ENCODE data around the gene FGD5.

The FGD5 gene

GRCh38 chr3:14849638-14850230 is 31.0 kb downstream of the FGD5 start:
- Histone ChIP-seq H3K9ac (ENCODE audit: low read length) (no peak overlapping the region), H3K79me2 (ENCODE audit: insufficient read depth, low read length) (no peaks in the 10 kb centered on the region), H3K4me2 (ENCODE audit: low read length) (no peak overlapping the region), H3K27me3 (ENCODE audit: insufficient read depth, low read length) (peaks cover 13% of the 10 kb centered on the region; the same call in 1 of the 2 replicates), H2AFZ (ENCODE audit: low read length) (no peak overlapping the region), H3K4me3 (ENCODE audit: low read depth, low read length, poor library complexity, severe bottlenecking) (no peak overlapping the region), H3K4me1 (ENCODE audit: insufficient read depth, low read length, severe bottlenecking) (no peaks in the 10 kb centered on the region), H4K20me1 (ENCODE audit: insufficient read depth, low read length) (no peaks in the 10 kb centered on the region), H3K9me2 (ENCODE audit: low read depth, low read length) (no peaks in the 10 kb centered on the region), H3K9me3 (ENCODE audit: low read length) (no peaks in the 10 kb centered on the region), H3F3A (ENCODE audit: insufficient read depth, low read length) (no peaks in the 10 kb centered on the region), H3K27ac (ENCODE audit: low read depth, low read length, poor library complexity, severe bottlenecking) (no peak overlapping the region), H3K36me3 (ENCODE audit: insufficient read depth, low read length) (no peaks in the 10 kb centered on the region)
- TF ChIP-seq EZH2 (IDR thresholded peaks at IDR 0.05; ENCODE audit: borderline replicate concordance, low read length) (no peak), CTCF (IDR thresholded peaks at IDR 0.05; ENCODE audit: low read length) (no peak)

- H3K27ac ChIP-seq (ENCODE audit: low read depth, low read length, poor library complexity, severe bottlenecking): no peak overlapping the region
- H3K9me2 ChIP-seq (ENCODE audit: low read depth, low read length): no peaks in the 10 kb centered on the region
- H3K9me3 ChIP-seq (ENCODE audit: low read length): 0 out of 2 replicates have a peak, but pooled peaks cover 5% of the 10 kb centered on the region
- no peaks in the 10 kb centered on the region for H3K79me2 ChIP-seq (ENCODE audit: insufficient read depth, low read length)
- H2AFZ ChIP-seq (ENCODE audit: low read length): no peak overlapping the region
- H3K36me3 ChIP-seq (ENCODE audit: insufficient read depth, low read length): no peaks in the 10 kb centered on the region; the same call in 1 of the 2 replicates
- no peak overlapping the region for H3K4me3 ChIP-seq (ENCODE audit: low read depth, low read length, poor library complexity, severe bottlenecking)
- H3F3A ChIP-seq (ENCODE audit: insufficient read depth, low read length): no peaks in the 10 kb centered on the region
- no peaks in the 10 kb centered on the region for H3K4me1 ChIP-seq (ENCODE audit: insufficient read depth, low read length, severe bottlenecking)
- peaks cover 18% of the 10 kb centered on the region; the same call in 1 of the 2 replicates for H3K27me3 ChIP-seq (ENCODE audit: insufficient read depth, low read length)
- H3K4me2 ChIP-seq (ENCODE audit: low read length): no peak overlapping the region
- TF ChIP-seq CTCF (IDR thresholded peaks at IDR 0.05; ENCODE audit: low read length) (no peak), EZH2 (IDR thresholded peaks at IDR 0.05; ENCODE audit: borderline replicate concordance, low read length) (no peak)
- H4K20me1 ChIP-seq (ENCODE audit: insufficient read depth, low read length): no peaks in the 10 kb centered on the region
- no peak overlapping the region for H3K9ac ChIP-seq (ENCODE audit: low read length)
Measured at GRCh38 chr3:14852058-14852594, 33.4 kb downstream of the FGD5 start.

GRCh38 chr3:14852717-14853116 is 34.0 kb downstream of the FGD5 start:
- no peaks in the 10 kb centered on the region for H3K9me2 ChIP-seq (ENCODE audit: low read depth, low read length)
- H3K9me3 ChIP-seq (ENCODE audit: low read length): 0 out of 2 replicates have a peak, but pooled peaks cover 5% of the 10 kb centered on the region
- peaks cover 13% of the 10 kb centered on the region; the same call in 1 of the 2 replicates for H3K27me3 ChIP-seq (ENCODE audit: insufficient read depth, low read length)
- H3K9ac ChIP-seq (ENCODE audit: low read length): no peak overlapping the region
- no peak overlapping the region for H3K27ac ChIP-seq (ENCODE audit: low read depth, low read length, poor library complexity, severe bottlenecking)
- no peak overlapping the region for H3K4me2 ChIP-seq (ENCODE audit: low read length)
- no peaks in the 10 kb centered on the region; the same call in 1 of the 2 replicates for H3K36me3 ChIP-seq (ENCODE audit: insufficient read depth, low read length)
- no peak overlapping the region for H2AFZ ChIP-seq (ENCODE audit: low read length)
- no peaks in the 10 kb centered on the region for H3K4me1 ChIP-seq (ENCODE audit: insufficient read depth, low read length, severe bottlenecking)
- H3K4me3 ChIP-seq (ENCODE audit: low read depth, low read length, poor library complexity, severe bottlenecking): no peak overlapping the region
- TF ChIP-seq EZH2 (IDR thresholded peaks at IDR 0.05; ENCODE audit: borderline replicate concordance, low read length) (no peak), CTCF (IDR thresholded peaks at IDR 0.05; ENCODE audit: low read length) (no peak)
- H3F3A ChIP-seq (ENCODE audit: insufficient read depth, low read length): no peaks in the 10 kb centered on the region
- H4K20me1 ChIP-seq (ENCODE audit: insufficient read depth, low read length): no peaks in the 10 kb centered on the region
- H3K79me2 ChIP-seq (ENCODE audit: insufficient read depth, low read length): no peaks in the 10 kb centered on the region
